H7 (cell line): ENCODE data around the gene SLC9A9. TPM values are rescaled to one million over a fixed set of nuclear protein-coding genes. Genes with fewer than 3 reads are reported as not detected.

Experiments used
- DNase-seq: peaks from one replicate; pipeline ENCODE4 v3.0.0; 2012
- H3K27me3 ChIP-seq: 2 replicates; pipeline ENCODE4 v1.6.0; 2011; ENCODE audit warnings: mild to moderate bottlenecking, low read length; ENCODE audit not compliant: control insufficient read depth, insufficient read depth
- H3K36me3 ChIP-seq: replicated peaks from 2 replicates; pipeline ENCODE4 v1.5.1; 2011; ENCODE audit warnings: low read length; ENCODE audit not compliant: control insufficient read depth, insufficient read depth
- H3K4me3 ChIP-seq: 2 replicates; pipeline ENCODE4 v1.5.1; 2011; ENCODE audit warnings: low read depth, mild to moderate bottlenecking, control low read depth, low read length, moderate library complexity; ENCODE audit not compliant: insufficient read depth
- total RNA-seq: library from RNA; depleted of rRNA; stranded (reverse); fragments of >200 nt; shearing (Covaris generic); gene quantifications from 2 replicates; pipeline ENCODE4 v1.2.3, GENCODE V29; 2014

SLC9A9 gene
- total RNA-seq, 1 experiment from 2014 or later, result 4.1 TPM

GRCh38 chr3:143496191-143496590 is 352.1 kb downstream of the SLC9A9 start:
- Histone ChIP-seq H3K36me3 (no peaks in the 10 kb centered on the region), H3K27me3 (no peaks in the 10 kb centered on the region), H3K4me3 (no peak overlapping the region)
- no peak for DNase-seq

GRCh38 chr3:143495527-143495926 is 352.7 kb downstream of the SLC9A9 start:
- Histone ChIP-seq H3K27me3 (no peaks in the 10 kb centered on the region), H3K36me3 (no peaks in the 10 kb centered on the region), H3K4me3 (no peak overlapping the region)
- DNase-seq, result no peak

- Histone ChIP-seq H3K4me3 (no peak overlapping the region), H3K27me3 (no peaks in the 10 kb centered on the region), H3K36me3 (no peaks in the 10 kb centered on the region)
- no peak for DNase-seq
Measured at GRCh38 chr3:143486611-143487010, 361.7 kb downstream of the SLC9A9 start.

- Histone ChIP-seq H3K4me3 (no peak overlapping the region), H3K27me3 (no peaks in the 10 kb centered on the region), H3K36me3 (no peaks in the 10 kb centered on the region)
- DNase-seq, result peak; percentile 16
Measured at GRCh38 chr3:143484846-143485512, 363.3 kb downstream of the SLC9A9 start.

- Histone ChIP-seq H3K27me3 (no peaks in the 10 kb centered on the region), H3K4me3 (no peak overlapping the region)
- DNase-seq, result no peak
Measured at GRCh38 chr3:143483214-143483613, 365.1 kb downstream of the SLC9A9 start.

GRCh38 chr3:143482106-143483088 is 365.9 kb downstream of the SLC9A9 start:
- DNase-seq, result no peak
- H3K4me3 ChIP-seq, result no peak overlapping the region
- H3K36me3 ChIP-seq, result no peaks in the 10 kb centered on the region
- H3K27me3 ChIP-seq, result no peaks in the 10 kb centered on the region

More at GRCh38 chr3:143483214-143483613, 365.1 kb downstream of the SLC9A9 start:
- H3K36me3 ChIP-seq, result no peaks in the 10 kb centered on the region

- H3K36me3 ChIP-seq, result no peaks in the 10 kb centered on the region
- DNase-seq, result no peak
- no peak overlapping the region for H3K4me3 ChIP-seq
- no peaks in the 10 kb centered on the region for H3K27me3 ChIP-seq
Measured at GRCh38 chr3:143480344-143480743, 367.9 kb downstream of the SLC9A9 start.

- no peaks in the 10 kb centered on the region for H3K27me3 ChIP-seq
- DNase-seq, result no peak
- no peak overlapping the region for H3K4me3 ChIP-seq
- H3K36me3 ChIP-seq, result no peaks in the 10 kb centered on the region
Measured at GRCh38 chr3:143479727-143480126, 368.5 kb downstream of the SLC9A9 start.

GRCh38 chr3:143478115-143478693 is 370.1 kb downstream of the SLC9A9 start:
- Histone ChIP-seq H3K36me3 (no peaks in the 10 kb centered on the region), H3K4me3 (no peak overlapping the region), H3K27me3 (no peaks in the 10 kb centered on the region)
- no peak for DNase-seq

GRCh38 chr3:143476965-143477640 is 371.2 kb downstream of the SLC9A9 start:
- Histone ChIP-seq H3K27me3 (no peaks in the 10 kb centered on the region), H3K4me3 (no peak overlapping the region), H3K36me3 (no peaks in the 10 kb centered on the region)
- DNase-seq, result no peak

GRCh38 chr3:143475981-143476380 is 372.3 kb downstream of the SLC9A9 start:
- Histone ChIP-seq H3K4me3 (no peak overlapping the region), H3K36me3 (no peaks in the 10 kb centered on the region), H3K27me3 (no peaks in the 10 kb centered on the region)
- no peak for DNase-seq

GRCh38 chr3:143472731-143473523 is 375.3 kb downstream of the SLC9A9 start:
- Histone ChIP-seq H3K36me3 (no peaks in the 10 kb centered on the region), H3K27me3 (no peaks in the 10 kb centered on the region), H3K4me3 (no peak overlapping the region)
- DNase-seq, result no peak

- H3K4me3 ChIP-seq, result no peak overlapping the region
- DNase-seq, result no peak
- no peaks in the 10 kb centered on the region for H3K36me3 ChIP-seq
- H3K27me3 ChIP-seq, result no peaks in the 10 kb centered on the region
Measured at GRCh38 chr3:143471705-143472104, 376.6 kb downstream of the SLC9A9 start.

- DNase-seq, result no peak
- H3K4me3 ChIP-seq, result no peak overlapping the region
- no peaks in the 10 kb centered on the region for H3K27me3 ChIP-seq
- H3K36me3 ChIP-seq, result no peaks in the 10 kb centered on the region
Measured at GRCh38 chr3:143469159-143469558, 379.1 kb downstream of the SLC9A9 start.
